HG02623 (cell line): ENCODE data around the gene BTG1.

Experiments
- ATAC-seq: cut with Tn5 transposase; IDR thresholded peaks from one replicate; pipeline ENCODE4 v1.9.1; 2021; ENCODE audit warnings: moderate library complexity; ENCODE audit not compliant: unreplicated experiment

BTG1 gene

GRCh38 chr12:92145731-92146496, at the start of gene BTG1:
Gene BTG1 (minus strand): TSS chr12:92145846. CDS start chr12:92145535, 311 bp downstream.
- peak; percentile 67 for ATAC-seq

- ATAC-seq, result no peak
Measured at GRCh38 chr12:92194561-92194960, 48.9 kb upstream of the BTG1 start.

- ATAC-seq, result no peak
Measured at GRCh38 chr12:92193846-92194245, 48.2 kb upstream of the BTG1 start.

- no peak for ATAC-seq
Measured at GRCh38 chr12:92193063-92193462, 47.4 kb upstream of the BTG1 start.

- no peak for ATAC-seq
Measured at GRCh38 chr12:92192360-92192759, 46.7 kb upstream of the BTG1 start.

- no peak for ATAC-seq
Measured at GRCh38 chr12:92191061-92191460, 45.4 kb upstream of the BTG1 start.

GRCh38 chr12:92188517-92189188, 43.0 kb upstream of the BTG1 start:
- no peak for ATAC-seq

- no peak for ATAC-seq
Measured at GRCh38 chr12:92186038-92186470, 40.4 kb upstream of the BTG1 start.

GRCh38 chr12:92185052-92185451, 39.4 kb upstream of the BTG1 start:
- ATAC-seq, result peak; percentile 79

- ATAC-seq, result no peak
Measured at GRCh38 chr12:92183575-92183974, 37.9 kb upstream of the BTG1 start.

- no peak for ATAC-seq
Measured at GRCh38 chr12:92178340-92178739, 32.7 kb upstream of the BTG1 start.

GRCh38 chr12:92176646-92177045, 31.0 kb upstream of the BTG1 start:
- ATAC-seq, result no peak

- no peak for ATAC-seq
Measured at GRCh38 chr12:92175961-92176360, 30.3 kb upstream of the BTG1 start.

- ATAC-seq, result no peak
Measured at GRCh38 chr12:92170050-92170449, 24.4 kb upstream of the BTG1 start.

GRCh38 chr12:92167075-92167474, 21.4 kb upstream of the BTG1 start:
- no peak for ATAC-seq

- no peak for ATAC-seq
Measured at GRCh38 chr12:92164712-92165111, 19.1 kb upstream of the BTG1 start.

- ATAC-seq, result no peak
Measured at GRCh38 chr12:92162079-92162478, 16.4 kb upstream of the BTG1 start.

- peak; percentile 55 for ATAC-seq
Measured at GRCh38 chr12:92158796-92159439, 13.3 kb upstream of the BTG1 start.

- ATAC-seq, result no peak
Measured at GRCh38 chr12:92156704-92157395, 11.2 kb upstream of the BTG1 start.

GRCh38 chr12:92156139-92156538, 10.5 kb upstream of the BTG1 start:
- ATAC-seq, result no peak

- ATAC-seq, result no peak
Measured at GRCh38 chr12:92155733-92156132, 10.1 kb upstream of the BTG1 start.
